Kidney (tissue), 14 donors: Measurements from ENCODE around the gene NEO1. TPM values are rescaled to one million over a fixed set of nuclear protein-coding genes. Genes with fewer than 3 reads are reported as not detected.

Source experiments
- DNase-seq, 5 donors: peaks; one replicate each; pipeline ENCODE4 v3.0.0-alpha.2; 2013 to 2020
- FAIRE-seq: peaks from 2 replicates; lab custom pipeline; 2012; peaks lifted over from hg19 to GRCh38; lab: Jason Lieb, UNC
- H3K27ac ChIP-seq, 2 donors: one replicate each; pipeline ENCODE4 v1.7.0; 2013; ENCODE audit warnings: low read depth in 2 of 2, low read length in 2 of 2, inconsistent platforms in 1 of 2
- H3K27me3 ChIP-seq: one replicate; pipeline ENCODE4 v1.7.1; 2013; ENCODE audit warnings: low read length, inconsistent platforms; ENCODE audit not compliant: control insufficient read depth, insufficient read depth
- H3K36me3 ChIP-seq, 3 donors: one replicate each; pipeline versions ENCODE4 v1.7.0 to v1.7.1; 2013; ENCODE audit warnings: low read length in 3 of 3, control low read depth in 1 of 3, inconsistent platforms in 1 of 3; ENCODE audit not compliant: insufficient read depth in 3 of 3, control insufficient read depth in 2 of 3
- H3K4me1 ChIP-seq, 3 donors: one replicate each; pipeline versions ENCODE4 v1.7.0 to v1.7.1; 2013; ENCODE audit warnings: low read length in 3 of 3, inconsistent platforms in 1 of 3, low read depth in 1 of 3; ENCODE audit not compliant: control insufficient read depth in 2 of 3, insufficient read depth in 2 of 3
- H3K4me3 ChIP-seq, 3 donors: one replicate each; pipeline versions ENCODE4 v1.7.0 to v1.8.1; 2013; ENCODE audit warnings: low read length in 3 of 3, control low read depth in 1 of 3, inconsistent platforms in 1 of 3
- H3K9ac ChIP-seq, 3 donors: one replicate each; pipeline versions ENCODE4 v1.7.0 to v1.7.1; 2013; ENCODE audit warnings: low read length in 3 of 3, control low read depth in 1 of 3, inconsistent platforms in 1 of 3
- H3K9me3 ChIP-seq, 3 donors: one replicate each; pipeline versions ENCODE4 v1.7.0 to v1.7.1; 2013; ENCODE audit warnings: low read length in 3 of 3, control low read depth in 1 of 3, inconsistent platforms in 1 of 3; ENCODE audit not compliant: control insufficient read depth in 2 of 3, insufficient read depth in 1 of 3
- intact Hi-C: fragments of 100-400 bp; cut with DNase I; formaldehyde crosslinking; loops from one replicate; pipeline ENCODE4 v1.11.1; 2022
- polyA plus RNA-seq: library from polyadenylated mRNA; stranded (reverse); fragments of 350-450 nt; fragmentation: Illumina TruSeq; extraction: RNeasy Lipid Tissue Mini Kit (QIAGEN cat#74804); gene quantifications from one replicate; pipeline ENCODE4 v1.2.3, GENCODE V29; 2014; ENCODE audit warnings: low read depth, low replicate concordance; ENCODE audit not compliant: insufficient read depth
- total RNA-seq: library from RNA; stranded (reverse); fragmentation: NEBNext Ultra II Directional; extraction: Animal tissue kit (Norgen Biotek cat#: 25700); gene quantifications from one replicate; pipeline ENCODE4 v1.2.1, GENCODE V29; 2021
- TF ChIP-seq, protein P1 (sequence below): IDR thresholded peaks from 3 replicates; pipeline ENCODE4 v1.5.1; 2012; ENCODE audit warnings: mild to moderate bottlenecking, moderate library complexity, borderline replicate concordance; ENCODE audit not compliant: insufficient read depth; ENCODE audit errors: extremely low read depth
- donor health status: control.
- donor health status: control.
- donor health status: control.
- donor health status: control.
- donor health status: control.
- donor health status: DM: yes; HTN: yes; CAD: no.
- donor health status: Normal renal cell carcinoma (clear cell type).

Gene NEO1
- total and polyA plus RNA-seq, 2 donors from 2014 or later = 12.4 to 43.3 TPM

DNA sequence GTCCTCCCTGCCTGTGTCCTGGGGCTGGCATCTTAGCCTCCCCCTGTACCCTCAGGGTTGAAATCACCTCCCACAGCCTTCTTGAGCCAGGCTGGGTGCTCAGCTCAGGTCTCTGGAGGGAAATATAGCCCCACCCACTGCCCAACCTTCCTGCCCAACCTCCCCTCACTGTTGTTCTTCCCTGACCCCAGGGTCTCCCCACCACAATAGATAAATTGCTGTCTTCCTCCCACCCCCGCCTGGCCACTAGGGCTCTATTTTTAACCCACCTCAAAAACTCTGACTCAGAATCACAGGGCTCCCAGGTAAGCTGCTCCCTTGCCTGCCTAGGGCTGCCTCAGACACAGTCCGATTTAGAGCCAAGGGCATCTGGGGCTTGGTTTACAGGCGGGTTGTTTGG, 301.5 kb downstream of the NEO1 start:
- Histone ChIP-seq H3K4me1 (peaks cover 0 to 5% (median 2%) of the 10 kb centered on the region in 3 donors), H3K9ac (no peak overlapping the region), H3K36me3 (no peaks in the 10 kb centered on the region), H3K27ac (no peak overlapping the region), H3K9me3 (no peaks in the 10 kb centered on the region), H3K4me3 (no peak overlapping the region), H3K27me3 (no peaks in the 10 kb centered on the region)
- FAIRE-seq (no peak), DNase-seq (no peak)
- intact Hi-C loops = no loop called here
- TF ChIP-seq, protein P1, sequence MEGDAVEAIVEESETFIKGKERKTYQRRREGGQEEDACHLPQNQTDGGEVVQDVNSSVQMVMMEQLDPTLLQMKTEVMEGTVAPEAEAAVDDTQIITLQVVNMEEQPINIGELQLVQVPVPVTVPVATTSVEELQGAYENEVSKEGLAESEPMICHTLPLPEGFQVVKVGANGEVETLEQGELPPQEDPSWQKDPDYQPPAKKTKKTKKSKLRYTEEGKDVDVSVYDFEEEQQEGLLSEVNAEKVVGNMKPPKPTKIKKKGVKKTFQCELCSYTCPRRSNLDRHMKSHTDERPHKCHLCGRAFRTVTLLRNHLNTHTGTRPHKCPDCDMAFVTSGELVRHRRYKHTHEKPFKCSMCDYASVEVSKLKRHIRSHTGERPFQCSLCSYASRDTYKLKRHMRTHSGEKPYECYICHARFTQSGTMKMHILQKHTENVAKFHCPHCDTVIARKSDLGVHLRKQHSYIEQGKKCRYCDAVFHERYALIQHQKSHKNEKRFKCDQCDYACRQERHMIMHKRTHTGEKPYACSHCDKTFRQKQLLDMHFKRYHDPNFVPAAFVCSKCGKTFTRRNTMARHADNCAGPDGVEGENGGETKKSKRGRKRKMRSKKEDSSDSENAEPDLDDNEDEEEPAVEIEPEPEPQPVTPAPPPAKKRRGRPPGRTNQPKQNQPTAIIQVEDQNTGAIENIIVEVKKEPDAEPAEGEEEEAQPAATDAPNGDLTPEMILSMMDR = no peak

DNA sequence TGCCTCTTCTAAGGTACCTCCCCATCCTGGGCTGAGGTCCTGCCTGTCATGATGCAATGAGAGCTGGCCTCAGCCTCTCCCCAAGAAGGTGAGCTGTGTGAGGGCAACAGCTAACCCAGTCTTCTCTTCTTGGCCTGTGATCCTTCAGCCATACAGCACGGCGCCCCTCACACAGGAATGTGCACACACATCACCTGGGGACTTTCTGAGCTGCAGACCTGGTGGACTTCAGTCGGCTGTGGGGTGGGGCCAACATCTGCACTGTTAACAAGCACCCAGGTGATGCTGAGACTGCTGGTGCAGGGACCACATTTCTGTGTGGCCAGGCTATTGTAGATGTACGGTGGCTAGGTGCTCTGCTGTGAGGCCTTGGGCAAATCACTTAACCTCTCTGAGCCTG, 302.0 kb downstream of the NEO1 start:
- intact Hi-C loops = no loop called here
- no peak for FAIRE-seq
- no peak overlapping the region for H3K4me3 ChIP-seq
- TF ChIP-seq, protein P1 = no peak
- no peak overlapping the region for H3K9ac ChIP-seq
- no peaks in the 10 kb centered on the region for H3K27me3 ChIP-seq
- H3K36me3 ChIP-seq = no peaks in the 10 kb centered on the region
- DNase-seq = no peak
- H3K27ac ChIP-seq = no peak overlapping the region
- H3K9me3 ChIP-seq = no peaks in the 10 kb centered on the region
- H3K4me1 ChIP-seq = peaks cover 0 to 5% (median 5%) of the 10 kb centered on the region in 3 donors
